Neural cell (in vitro differentiated cells): Measurements from ENCODE around the gene FREM2. TPM values are rescaled to one million over a fixed set of nuclear protein-coding genes. Genes with fewer than 3 reads are reported as not detected.

ENCODE experiments used
- H2AFZ ChIP-seq: fragments of 200-600, 300-800 bp; sonication (generic), shearing (Covaris generic); 2 replicates; pipeline ENCODE4 v1.6.0; 2014; ENCODE audit warnings: low read depth, mild to moderate bottlenecking, antibody characterized with exemption, low read length, moderate library complexity
- H3F3A ChIP-seq: fragments of 200-600 bp; shearing (Covaris generic); 2 replicates; pipeline ENCODE4 v1.6.1; 2016; ENCODE audit warnings: mild to moderate bottlenecking, moderate library complexity, mixed read lengths, antibody characterized with exemption, low read length; ENCODE audit not compliant: insufficient read depth, poor library complexity, severe bottlenecking
- H3K27ac ChIP-seq: fragments of 200-600, 300-800 bp; sonication (generic), shearing (Covaris generic); 2 replicates; pipeline ENCODE4 v1.5.1; 2014; ENCODE audit warnings: mild to moderate bottlenecking, low read length, moderate library complexity
- H3K27me3 ChIP-seq: fragments of 300-800, 200-600 bp; sonication (generic), shearing (Covaris generic); 2 replicates; pipeline ENCODE4 v1.6.0; 2014; ENCODE audit warnings: mild to moderate bottlenecking, low read depth, low read length, moderate library complexity; ENCODE audit not compliant: insufficient read depth
- H3K36me3 ChIP-seq: fragments of 300-800, 200-600 bp; sonication (generic), shearing (Covaris generic); 2 replicates; pipeline ENCODE4 v1.5.1; 2014; ENCODE audit warnings: mild to moderate bottlenecking, antibody characterized with exemption, low read length, moderate library complexity; ENCODE audit not compliant: insufficient read depth
- H3K4me2 ChIP-seq: fragments of 300-800, 200-600 bp; sonication (generic), shearing (Covaris generic); 2 replicates; pipeline ENCODE4 v1.6.0; 2014; ENCODE audit warnings: mild to moderate bottlenecking, low read length
- H3K4me3 ChIP-seq: fragments of 300-800, 200-600 bp; sonication (generic), shearing (Covaris generic); 2 replicates; pipeline ENCODE4 v1.5.1; 2014; ENCODE audit warnings: mild to moderate bottlenecking, low read length, moderate library complexity
- H3K79me2 ChIP-seq: fragments of 200-600 bp; shearing (Covaris generic); replicated peaks from 2 replicates; pipeline ENCODE4 v1.6.0; 2014; ENCODE audit warnings: mild to moderate bottlenecking, low read length, moderate library complexity; ENCODE audit not compliant: insufficient read depth
- H3K9ac ChIP-seq: fragments of 300-800, 200-600 bp; sonication (generic), shearing (Covaris generic); 2 replicates; pipeline ENCODE4 v1.6.1; 2016; ENCODE audit warnings: mild to moderate bottlenecking, low read length, mixed read lengths
- H3K9me2 ChIP-seq: fragments of 200-600 bp; shearing (Covaris generic); 2 replicates; pipeline ENCODE4 v1.6.1; 2016; ENCODE audit warnings: mild to moderate bottlenecking, low read length, mixed read lengths; ENCODE audit not compliant: insufficient read depth
- H3K9me3 ChIP-seq: fragments of 200-600, 300-800 bp; sonication (generic), shearing (Covaris generic); 2 replicates; pipeline ENCODE4 v1.6.1; 2016; ENCODE audit warnings: mild to moderate bottlenecking, mixed run types, low read length, moderate library complexity, mixed read lengths
- H4K20me1 ChIP-seq: fragments of 200-600 bp; shearing (Covaris generic); 2 replicates; pipeline ENCODE4 v1.6.1; 2016; ENCODE audit warnings: mild to moderate bottlenecking, mixed run types; ENCODE audit not compliant: insufficient read depth
- EP300 ChIP-seq: fragments of 450-650 bp; conservative IDR thresholded peaks from 2 replicates; pipeline ENCODE4 v1.6.1; 2014; ENCODE audit warnings: antibody characterized with exemption, mild to moderate bottlenecking, moderate library complexity; ENCODE audit not compliant: poor library complexity, severe bottlenecking
- EZH2 ChIP-seq: fragments of 200-600, 300-800 bp; shearing (Covaris generic), sonication (generic); IDR thresholded peaks from 2 replicates; pipeline ENCODE4 v1.6.1; 2014; ENCODE audit warnings: antibody characterized with exemption, low read length, borderline replicate concordance, mild to moderate bottlenecking; ENCODE audit not compliant: insufficient read depth, poor library complexity, severe bottlenecking
- MXI1 ChIP-seq: fragments of 450-650 bp; conservative IDR thresholded peaks from 2 replicates; pipeline ENCODE4 v1.6.1; 2014; ENCODE audit warnings: antibody characterized with exemption, mild to moderate bottlenecking; ENCODE audit not compliant: poor library complexity, severe bottlenecking
- POLR2AphosphoS5 ChIP-seq: IDR thresholded peaks from 2 replicates; pipeline ENCODE4 v1.6.1; 2012
- RAD21 ChIP-seq: fragments of 450-650 bp; conservative IDR thresholded peaks from 2 replicates; pipeline ENCODE4 v1.6.1; 2014; ENCODE audit warnings: antibody characterized with exemption, mild to moderate bottlenecking, moderate library complexity
- SMC3 ChIP-seq: fragments of 450-650 bp; conservative IDR thresholded peaks from 2 replicates; pipeline ENCODE4 v1.6.1; 2014; ENCODE audit warnings: antibody characterized with exemption, mild to moderate bottlenecking, moderate library complexity; ENCODE audit not compliant: poor library complexity
- TAF1 ChIP-seq: IDR thresholded peaks from 2 replicates; pipeline ENCODE4 v1.6.1; 2012; ENCODE audit warnings: low read depth
- polyA plus RNA-seq: library from polyadenylated mRNA; depleted of rRNA; stranded (reverse); fragments of >200 nt; gene quantifications from 2 replicates; pipeline ENCODE4 v1.2.3, GENCODE V29; 2014
- TF ChIP-seq, protein P1 (sequence below): IDR thresholded peaks from 2 replicates; pipeline ENCODE4 v1.6.1; 2012; ENCODE audit warnings: borderline replicate concordance
- TF ChIP-seq, protein P2 (sequence below): fragments of 450-650 bp; IDR thresholded peaks from 2 replicates; pipeline ENCODE4 v1.5.1; 2014; ENCODE audit warnings: antibody characterized with exemption, mild to moderate bottlenecking, moderate library complexity; ENCODE audit not compliant: poor library complexity, severe bottlenecking

The FREM2 gene
- polyA plus RNA-seq, 1 donor from 2014 or later, result 0.19 TPM

DNA sequence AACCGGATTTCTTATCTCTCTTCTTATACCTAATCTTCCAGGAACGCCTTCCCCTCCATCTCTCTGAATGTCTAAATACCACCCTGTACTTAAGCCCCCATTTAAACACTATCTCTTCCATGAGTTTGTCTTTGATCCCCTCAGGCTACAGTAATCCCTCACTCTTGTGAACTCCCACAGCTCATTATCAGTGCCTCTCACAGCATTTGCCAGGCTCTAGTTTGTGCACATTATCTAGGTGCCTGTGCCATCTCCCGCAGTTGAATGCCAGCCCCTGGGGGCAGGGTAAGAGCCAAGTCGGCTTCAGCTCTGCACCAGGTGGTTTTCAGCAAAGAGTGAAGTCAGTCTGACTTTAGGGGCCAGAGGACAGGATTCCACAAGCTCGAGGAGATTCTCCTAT, 71.4 kb downstream of the FREM2 start:
- Histone ChIP-seq H3K9me2 (no peaks in the 10 kb centered on the region), H3K79me2 (no peaks in the 10 kb centered on the region), H3K9me3 (no peaks in the 10 kb centered on the region), H3K4me2 (no peak overlapping the region), H2AFZ (no peak overlapping the region), H3K36me3 (no peaks in the 10 kb centered on the region), H3K27ac (no peak overlapping the region), H3F3A (no peaks in the 10 kb centered on the region), H3K27me3 (no peaks in the 10 kb centered on the region), H3K9ac (no peak overlapping the region), H3K4me3 (no peak overlapping the region), H4K20me1 (no peaks in the 10 kb centered on the region)
- TF ChIP-seq, protein P1, sequence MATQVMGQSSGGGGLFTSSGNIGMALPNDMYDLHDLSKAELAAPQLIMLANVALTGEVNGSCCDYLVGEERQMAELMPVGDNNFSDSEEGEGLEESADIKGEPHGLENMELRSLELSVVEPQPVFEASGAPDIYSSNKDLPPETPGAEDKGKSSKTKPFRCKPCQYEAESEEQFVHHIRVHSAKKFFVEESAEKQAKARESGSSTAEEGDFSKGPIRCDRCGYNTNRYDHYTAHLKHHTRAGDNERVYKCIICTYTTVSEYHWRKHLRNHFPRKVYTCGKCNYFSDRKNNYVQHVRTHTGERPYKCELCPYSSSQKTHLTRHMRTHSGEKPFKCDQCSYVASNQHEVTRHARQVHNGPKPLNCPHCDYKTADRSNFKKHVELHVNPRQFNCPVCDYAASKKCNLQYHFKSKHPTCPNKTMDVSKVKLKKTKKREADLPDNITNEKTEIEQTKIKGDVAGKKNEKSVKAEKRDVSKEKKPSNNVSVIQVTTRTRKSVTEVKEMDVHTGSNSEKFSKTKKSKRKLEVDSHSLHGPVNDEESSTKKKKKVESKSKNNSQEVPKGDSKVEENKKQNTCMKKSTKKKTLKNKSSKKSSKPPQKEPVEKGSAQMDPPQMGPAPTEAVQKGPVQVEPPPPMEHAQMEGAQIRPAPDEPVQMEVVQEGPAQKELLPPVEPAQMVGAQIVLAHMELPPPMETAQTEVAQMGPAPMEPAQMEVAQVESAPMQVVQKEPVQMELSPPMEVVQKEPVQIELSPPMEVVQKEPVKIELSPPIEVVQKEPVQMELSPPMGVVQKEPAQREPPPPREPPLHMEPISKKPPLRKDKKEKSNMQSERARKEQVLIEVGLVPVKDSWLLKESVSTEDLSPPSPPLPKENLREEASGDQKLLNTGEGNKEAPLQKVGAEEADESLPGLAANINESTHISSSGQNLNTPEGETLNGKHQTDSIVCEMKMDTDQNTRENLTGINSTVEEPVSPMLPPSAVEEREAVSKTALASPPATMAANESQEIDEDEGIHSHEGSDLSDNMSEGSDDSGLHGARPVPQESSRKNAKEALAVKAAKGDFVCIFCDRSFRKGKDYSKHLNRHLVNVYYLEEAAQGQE, result no peak
- TF ChIP-seq TAF1 (no peak), EZH2 (no peak), MXI1 (no peak), EP300 (no peak), RAD21 (no peak), POLR2AphosphoS5 (no peak), SMC3 (no peak)
- TF ChIP-seq, protein P2, sequence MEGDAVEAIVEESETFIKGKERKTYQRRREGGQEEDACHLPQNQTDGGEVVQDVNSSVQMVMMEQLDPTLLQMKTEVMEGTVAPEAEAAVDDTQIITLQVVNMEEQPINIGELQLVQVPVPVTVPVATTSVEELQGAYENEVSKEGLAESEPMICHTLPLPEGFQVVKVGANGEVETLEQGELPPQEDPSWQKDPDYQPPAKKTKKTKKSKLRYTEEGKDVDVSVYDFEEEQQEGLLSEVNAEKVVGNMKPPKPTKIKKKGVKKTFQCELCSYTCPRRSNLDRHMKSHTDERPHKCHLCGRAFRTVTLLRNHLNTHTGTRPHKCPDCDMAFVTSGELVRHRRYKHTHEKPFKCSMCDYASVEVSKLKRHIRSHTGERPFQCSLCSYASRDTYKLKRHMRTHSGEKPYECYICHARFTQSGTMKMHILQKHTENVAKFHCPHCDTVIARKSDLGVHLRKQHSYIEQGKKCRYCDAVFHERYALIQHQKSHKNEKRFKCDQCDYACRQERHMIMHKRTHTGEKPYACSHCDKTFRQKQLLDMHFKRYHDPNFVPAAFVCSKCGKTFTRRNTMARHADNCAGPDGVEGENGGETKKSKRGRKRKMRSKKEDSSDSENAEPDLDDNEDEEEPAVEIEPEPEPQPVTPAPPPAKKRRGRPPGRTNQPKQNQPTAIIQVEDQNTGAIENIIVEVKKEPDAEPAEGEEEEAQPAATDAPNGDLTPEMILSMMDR, result no peak

DNA sequence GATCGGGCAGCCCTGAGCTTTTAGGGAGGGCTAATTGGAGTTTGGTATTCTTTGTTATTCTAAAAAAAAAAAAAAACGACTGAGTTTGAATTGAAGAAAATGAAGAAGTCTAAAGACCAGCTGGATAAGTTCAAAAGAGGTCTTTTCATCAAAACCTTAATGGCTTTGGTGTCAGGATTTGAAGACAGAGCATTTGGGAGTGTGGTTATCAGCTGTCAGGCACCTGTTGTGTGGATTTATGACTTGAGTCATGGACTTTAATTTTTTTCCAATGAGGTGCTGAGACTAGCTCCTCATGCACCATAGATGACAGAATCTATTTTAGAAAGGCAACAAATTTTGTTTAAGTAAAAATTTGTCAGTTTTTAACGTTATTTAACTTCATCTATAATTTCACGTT, 72.5 kb downstream of the FREM2 start:
- H3K36me3 ChIP-seq, result no peaks in the 10 kb centered on the region
- no peak overlapping the region for H3K4me2 ChIP-seq
- H3K27ac ChIP-seq, result no peak overlapping the region
- H3F3A ChIP-seq, result no peaks in the 10 kb centered on the region
- no peak overlapping the region for H3K9ac ChIP-seq
- no peaks in the 10 kb centered on the region for H3K9me2 ChIP-seq
- no peaks in the 10 kb centered on the region for H3K79me2 ChIP-seq
- H3K27me3 ChIP-seq, result no peaks in the 10 kb centered on the region
- no peak overlapping the region for H3K4me3 ChIP-seq
- TF ChIP-seq EP300 (no peak), TAF1 (no peak), POLR2AphosphoS5 (no peak), MXI1 (no peak), SMC3 (no peak), RAD21 (no peak), EZH2 (no peak)
- TF ChIP-seq, protein P2, result no peak
- TF ChIP-seq, protein P1, result no peak
- H2AFZ ChIP-seq, result no peak overlapping the region
- no peaks in the 10 kb centered on the region for H4K20me1 ChIP-seq
- no peaks in the 10 kb centered on the region for H3K9me3 ChIP-seq
